GM12892 (cell line): ENCODE measurements around the gene B4GALNT1.

Experiments
- POLR2A ChIP-seq: IDR thresholded peaks from 2 replicates; pipeline ENCODE4 v1.6.1; 2011; ENCODE audit warnings: low read depth, low read length, control low read depth
- TAF1 ChIP-seq: IDR thresholded peaks from 2 replicates; pipeline ENCODE4 v1.6.1; 2011; ENCODE audit warnings: low read depth, mild to moderate bottlenecking, control low read depth, low read length, borderline replicate concordance

DNA sequence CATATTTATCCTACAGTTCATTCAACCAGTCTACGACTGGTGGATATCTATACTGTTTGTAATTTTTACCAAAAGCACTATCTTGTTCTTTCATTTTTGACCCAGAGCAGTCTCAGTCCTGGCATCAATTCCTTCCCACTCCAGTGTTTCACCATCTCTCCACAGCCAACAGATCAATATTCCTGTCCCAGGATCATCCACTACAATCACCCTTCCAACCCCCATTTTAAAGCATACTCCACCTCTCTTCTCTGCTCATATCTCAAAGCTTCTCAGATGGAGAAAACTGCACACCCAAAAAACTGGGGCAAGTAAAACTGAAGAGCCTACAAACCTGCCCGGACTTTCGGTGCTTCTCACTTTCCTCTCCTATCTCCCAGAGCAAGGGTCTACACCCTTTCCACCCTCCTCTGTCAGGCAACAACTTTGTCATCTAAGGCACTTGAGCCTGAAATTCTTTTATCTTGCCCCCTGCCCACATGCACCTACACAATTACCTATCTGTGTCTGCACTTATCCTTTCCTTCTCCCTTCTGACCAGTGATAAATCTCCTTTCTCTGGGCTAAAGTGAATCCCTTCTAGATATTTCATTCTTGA, 46.1 kb downstream of the B4GALNT1 start:
- TF ChIP-seq POLR2A (no peak), TAF1 (no peak)
